ENCODE data around the gene PACC1. TPM values are rescaled to one million over a fixed set of nuclear protein-coding genes. Genes with fewer than 3 reads are reported as not detected.

The PACC1 gene
- total RNA-seq, 1 experiment from 2014 or later, result 17.6 TPM

DNA sequence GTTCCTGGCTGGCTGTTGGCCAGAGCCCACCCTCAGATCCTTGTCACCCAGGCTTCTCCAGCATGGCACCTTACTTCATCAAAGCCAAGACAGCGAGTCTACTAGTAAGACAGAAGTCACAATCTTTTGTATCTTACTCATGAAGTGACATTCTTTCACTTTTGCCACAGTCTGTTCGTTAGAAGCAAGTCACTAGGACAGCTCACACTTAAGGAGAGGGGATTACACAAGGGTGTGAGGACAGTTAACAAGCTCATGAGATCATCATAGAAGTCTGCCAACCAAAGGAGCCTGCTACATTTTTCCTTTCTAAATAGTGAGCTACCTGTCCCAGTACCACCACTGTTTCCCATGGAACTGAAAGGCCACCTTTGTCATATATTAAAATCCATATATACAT, 61.5 kb downstream of the PACC1 start:
- no peaks in the 10 kb centered on the region for H4K20me1 ChIP-seq (ENCODE audit: insufficient read depth)
- TF ChIP-seq ZNF274 (IDR thresholded peaks at IDR 0.05; ENCODE audit: low read depth, low read length) (no peak), EZH2phosphoT487 (IDR thresholded peaks at IDR 0.05; ENCODE audit: borderline replicate concordance) (no peak), FOSL1 (IDR thresholded peaks at IDR 0.05; ENCODE audit: low read depth) (no peak), EZH2 (IDR thresholded peaks at IDR 0.05) (no peak), ELF1 (IDR thresholded peaks at IDR 0.05; ENCODE audit: borderline replicate concordance, low read depth) (no peak), POLR2AphosphoS5 (IDR thresholded peaks at IDR 0.05; ENCODE audit: low read depth, low read length) (no peak), RAD21 (IDR thresholded peaks at IDR 0.05; ENCODE audit: low read depth) (no peak)
- TF ChIP-seq, protein P1, sequence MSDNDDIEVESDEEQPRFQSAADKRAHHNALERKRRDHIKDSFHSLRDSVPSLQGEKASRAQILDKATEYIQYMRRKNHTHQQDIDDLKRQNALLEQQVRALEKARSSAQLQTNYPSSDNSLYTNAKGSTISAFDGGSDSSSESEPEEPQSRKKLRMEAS (IDR thresholded peaks at IDR 0.05), result no peak
- no peak overlapping the region for H3K4me3 ChIP-seq (replicated peaks in 1 of 2; ENCODE audit: low read depth in 1 of 2, low read length in 2 of 2)
- no peaks in the 10 kb centered on the region for H3K9me2 ChIP-seq (ENCODE audit: insufficient read depth)
- ChIA-PET POLR2A (no interaction called here), CTCF (interaction anchor here (1.4 kb wide), 1 partner anchor 15 kb away, joined by 3 read pairs; no protein-coding TSS in a partner anchor), RAD21 (ENCODE audit: low non-redundant PET in 1 of 2, low total read pairs in 2 of 2, uncharacterized antibody in 2 of 2, unreplicated experiment in 2 of 2) (no interaction called here)
- ATAC-seq (no peak), DNase-seq (ENCODE audit: low read depth, low spot score) (no peak)
- intact Hi-C loops (cut with micrococcal nuclease), result no loop called here
- no TSS peak for BruUV-seq (replicated peaks)
- H3K9ac ChIP-seq (ENCODE audit: low read length), result no peak overlapping the region
- H3K4me2 ChIP-seq (ENCODE audit: low read length), result no peak overlapping the region
- H3K79me2 ChIP-seq (ENCODE audit: insufficient read depth, low read length), result no peaks in the 10 kb centered on the region
- no peaks in the 10 kb centered on the region for H3K27me3 ChIP-seq (ENCODE audit: insufficient read depth, low read length)
- no peak overlapping the region for H2AFZ ChIP-seq (ENCODE audit: low read depth, low read length, poor library complexity, severe bottlenecking)
- H3K4me1 ChIP-seq (ENCODE audit: control insufficient read depth in 1 of 2, insufficient read depth in 2 of 2, low read length in 2 of 2), result no peaks in the 10 kb centered on the region
- H3K9me3 ChIP-seq (ENCODE audit: control insufficient read depth in 1 of 2, insufficient read depth in 1 of 2, low read depth in 1 of 2, low read length in 2 of 2), result no peaks in the 10 kb centered on the region
- H3K36me3 ChIP-seq (ENCODE audit: control insufficient read depth in 1 of 2, insufficient read depth in 2 of 2, low read length in 2 of 2), result peaks cover 13 to 19% of the 10 kb centered on the region in 2 experiments
- H3K27ac ChIP-seq (ENCODE audit: low read depth, low read length), result no peak overlapping the region

DNA sequence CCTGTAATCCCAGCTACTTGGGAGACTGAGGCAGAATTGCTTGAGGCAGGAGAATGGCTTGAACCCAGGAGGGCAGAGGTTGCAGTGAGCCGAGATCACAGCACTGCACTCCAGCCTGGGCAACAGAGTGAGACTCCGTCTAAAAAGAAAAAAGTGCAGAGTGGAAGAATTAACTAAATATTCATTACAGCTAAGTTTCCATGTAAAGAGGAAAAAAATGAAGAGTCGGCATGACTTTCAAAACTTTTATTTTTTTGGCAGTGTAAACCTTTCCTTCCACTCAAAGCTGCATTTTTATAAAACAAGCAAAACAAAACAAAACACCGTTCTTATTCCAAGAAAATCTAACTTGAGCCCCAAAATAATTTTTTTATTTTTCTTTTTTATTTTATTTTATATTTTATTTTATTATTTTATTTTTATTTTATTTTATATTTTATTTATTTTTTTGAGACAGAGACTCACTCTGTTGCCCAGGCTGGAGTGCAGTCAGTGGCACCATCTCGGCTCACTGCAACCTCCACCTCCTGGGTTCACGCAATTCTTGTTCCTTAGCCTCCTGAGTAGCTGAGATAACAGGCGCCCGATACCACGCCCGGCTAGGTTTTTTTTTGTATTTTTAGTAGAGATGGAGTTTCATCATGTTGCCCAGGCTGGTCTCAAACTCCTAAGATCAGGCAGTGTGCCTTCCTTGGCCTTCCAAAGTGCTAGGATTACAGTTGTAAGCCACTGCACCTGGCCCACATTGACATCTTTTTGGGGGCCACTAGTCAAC, 62.9 kb downstream of the PACC1 start:
- no peaks in the 10 kb centered on the region for H4K20me1 ChIP-seq (ENCODE audit: insufficient read depth)
- no peaks in the 10 kb centered on the region for H3K27me3 ChIP-seq (ENCODE audit: insufficient read depth, low read length)
- no peak overlapping the region for H2AFZ ChIP-seq (ENCODE audit: low read depth, low read length, poor library complexity, severe bottlenecking)
- DNase-seq (ENCODE audit: low read depth, low spot score), result no peak
- no peaks in the 10 kb centered on the region for H3K9me3 ChIP-seq (ENCODE audit: control insufficient read depth in 1 of 2, insufficient read depth in 1 of 2, low read depth in 1 of 2, low read length in 2 of 2)
- no peak overlapping the region for H3K27ac ChIP-seq (ENCODE audit: low read depth, low read length)
- H3K4me3 ChIP-seq (replicated peaks in 1 of 2; ENCODE audit: low read depth in 1 of 2, low read length in 2 of 2), result no peak overlapping the region
- peaks cover 8 to 16% of the 10 kb centered on the region in 2 experiments; a peak in 2 of 4 replicates for H3K36me3 ChIP-seq (ENCODE audit: control insufficient read depth in 1 of 2, insufficient read depth in 2 of 2, low read length in 2 of 2)
- POLR2A ChIA-PET, result no interaction called here
- H3K9ac ChIP-seq (ENCODE audit: low read length), result no peak overlapping the region
- RAD21 ChIA-PET (ENCODE audit: low non-redundant PET in 1 of 2, low total read pairs in 2 of 2, uncharacterized antibody in 2 of 2, unreplicated experiment in 2 of 2), result no interaction called here
- no peaks in the 10 kb centered on the region for H3K9me2 ChIP-seq (ENCODE audit: insufficient read depth)
- CTCF ChIA-PET, result no interaction called here
- no peak for ATAC-seq
- no peaks in the 10 kb centered on the region for H3K4me1 ChIP-seq (ENCODE audit: control insufficient read depth in 1 of 2, insufficient read depth in 2 of 2, low read length in 2 of 2)
- no peak overlapping the region for H3K4me2 ChIP-seq (ENCODE audit: low read length)
- no peaks in the 10 kb centered on the region for H3K79me2 ChIP-seq (ENCODE audit: insufficient read depth, low read length)
- intact Hi-C loops (cut with micrococcal nuclease), result no loop called here
- BruUV-seq (replicated peaks), result no TSS peak
- TF ChIP-seq, protein P2, sequence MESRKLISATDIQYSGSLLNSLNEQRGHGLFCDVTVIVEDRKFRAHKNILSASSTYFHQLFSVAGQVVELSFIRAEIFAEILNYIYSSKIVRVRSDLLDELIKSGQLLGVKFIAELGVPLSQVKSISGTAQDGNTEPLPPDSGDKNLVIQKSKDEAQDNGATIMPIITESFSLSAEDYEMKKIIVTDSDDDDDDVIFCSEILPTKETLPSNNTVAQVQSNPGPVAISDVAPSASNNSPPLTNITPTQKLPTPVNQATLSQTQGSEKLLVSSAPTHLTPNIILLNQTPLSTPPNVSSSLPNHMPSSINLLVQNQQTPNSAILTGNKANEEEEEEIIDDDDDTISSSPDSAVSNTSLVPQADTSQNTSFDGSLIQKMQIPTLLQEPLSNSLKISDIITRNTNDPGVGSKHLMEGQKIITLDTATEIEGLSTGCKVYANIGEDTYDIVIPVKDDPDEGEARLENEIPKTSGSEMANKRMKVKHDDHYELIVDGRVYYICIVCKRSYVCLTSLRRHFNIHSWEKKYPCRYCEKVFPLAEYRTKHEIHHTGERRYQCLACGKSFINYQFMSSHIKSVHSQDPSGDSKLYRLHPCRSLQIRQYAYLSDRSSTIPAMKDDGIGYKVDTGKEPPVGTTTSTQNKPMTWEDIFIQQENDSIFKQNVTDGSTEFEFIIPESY (IDR thresholded peaks at IDR 0.05; ENCODE audit: extremely low read depth, insufficient replicate concordance, low read length), result no peak
- TF ChIP-seq ZNF274 (IDR thresholded peaks at IDR 0.05; ENCODE audit: low read depth, low read length), result no peak
- no peak for TF ChIP-seq RAD21 (IDR thresholded peaks at IDR 0.05; ENCODE audit: low read depth)
- TF ChIP-seq POLR2A (IDR thresholded peaks at IDR 0.05; ENCODE audit: borderline replicate concordance, extremely low read depth, insufficient read depth, insufficient read length), result no peak
- TF ChIP-seq JUND (IDR thresholded peaks at IDR 0.05), result no peak
- TF ChIP-seq, protein P3, sequence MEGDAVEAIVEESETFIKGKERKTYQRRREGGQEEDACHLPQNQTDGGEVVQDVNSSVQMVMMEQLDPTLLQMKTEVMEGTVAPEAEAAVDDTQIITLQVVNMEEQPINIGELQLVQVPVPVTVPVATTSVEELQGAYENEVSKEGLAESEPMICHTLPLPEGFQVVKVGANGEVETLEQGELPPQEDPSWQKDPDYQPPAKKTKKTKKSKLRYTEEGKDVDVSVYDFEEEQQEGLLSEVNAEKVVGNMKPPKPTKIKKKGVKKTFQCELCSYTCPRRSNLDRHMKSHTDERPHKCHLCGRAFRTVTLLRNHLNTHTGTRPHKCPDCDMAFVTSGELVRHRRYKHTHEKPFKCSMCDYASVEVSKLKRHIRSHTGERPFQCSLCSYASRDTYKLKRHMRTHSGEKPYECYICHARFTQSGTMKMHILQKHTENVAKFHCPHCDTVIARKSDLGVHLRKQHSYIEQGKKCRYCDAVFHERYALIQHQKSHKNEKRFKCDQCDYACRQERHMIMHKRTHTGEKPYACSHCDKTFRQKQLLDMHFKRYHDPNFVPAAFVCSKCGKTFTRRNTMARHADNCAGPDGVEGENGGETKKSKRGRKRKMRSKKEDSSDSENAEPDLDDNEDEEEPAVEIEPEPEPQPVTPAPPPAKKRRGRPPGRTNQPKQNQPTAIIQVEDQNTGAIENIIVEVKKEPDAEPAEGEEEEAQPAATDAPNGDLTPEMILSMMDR (IDR thresholded peaks at IDR 0.05 in 2 of 3, conservative IDR thresholded peaks at IDR 0.05 in 1 of 3; ENCODE audit: borderline replicate concordance in 1 of 3, insufficient read depth in 1 of 3, low read depth in 2 of 3, low read length in 2 of 3), result no peak
- no peak for TF ChIP-seq POLR2AphosphoS5 (IDR thresholded peaks at IDR 0.05; ENCODE audit: low read depth, low read length)

Data from HCT116 (cell line).